GM18507 (cell line): Measurements from ENCODE around the gene KRTAP1-4.
"Not testable (repeated sequence)": the region's sequence is repeated elsewhere in the genome, so short reads cannot be mapped to it uniquely, and the experiment has no call there.

ENCODE experiments used
- DNase-seq: peaks from one replicate; pipeline ENCODE4 v3.0.0; 2011; ENCODE audit warnings: low read depth; ENCODE audit not compliant: insufficient read length; ENCODE audit errors: extremely low spot score
- FAIRE-seq: peaks from 2 replicates; lab custom pipeline; 2011; peaks lifted over from hg19 to GRCh38; lab: Jason Lieb, UNC

Gene KRTAP1-4, protein sequence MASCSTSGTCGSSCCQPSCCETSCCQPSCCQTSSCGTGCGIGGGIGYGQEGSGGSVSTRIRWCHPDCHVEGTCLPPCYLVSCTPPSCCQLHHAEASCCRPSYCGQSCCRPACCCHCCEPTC

DNA sequence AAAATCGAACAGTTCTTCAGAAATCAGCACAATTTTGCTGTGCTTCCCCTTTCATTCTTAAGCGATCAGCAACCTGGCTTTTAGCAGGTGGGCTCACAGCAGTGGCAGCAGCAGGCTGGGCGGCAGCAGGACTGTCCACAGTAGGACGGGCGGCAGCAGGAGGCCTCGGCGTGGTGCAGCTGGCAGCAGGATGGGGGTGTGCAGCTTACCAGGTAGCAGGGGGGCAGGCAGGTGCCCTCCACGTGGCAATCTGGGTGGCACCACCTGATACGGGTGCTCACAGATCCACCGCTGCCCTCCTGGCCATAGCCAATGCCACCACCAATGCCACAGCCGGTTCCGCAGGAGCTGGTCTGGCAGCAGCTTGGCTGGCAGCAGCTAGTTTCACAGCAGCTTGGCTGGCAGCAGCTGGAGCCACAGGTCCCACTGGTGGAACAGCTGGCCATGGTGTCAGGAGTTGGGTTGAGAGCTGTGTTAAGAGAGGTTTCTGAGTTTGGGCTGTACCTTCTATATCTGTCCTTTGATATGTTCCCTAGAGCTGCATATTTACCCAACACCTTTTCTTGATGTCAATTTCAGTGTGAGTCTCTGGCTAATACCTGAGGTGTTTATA lies at the start of gene KRTAP1-4:
Gene KRTAP1-4, minus strand, starts transcription at position 563 of the 613 bp plus-strand sequence. Its CDS starts 117 bp downstream, at position 446.
- DNase-seq: no peak
- FAIRE-seq: no peak

DNA sequence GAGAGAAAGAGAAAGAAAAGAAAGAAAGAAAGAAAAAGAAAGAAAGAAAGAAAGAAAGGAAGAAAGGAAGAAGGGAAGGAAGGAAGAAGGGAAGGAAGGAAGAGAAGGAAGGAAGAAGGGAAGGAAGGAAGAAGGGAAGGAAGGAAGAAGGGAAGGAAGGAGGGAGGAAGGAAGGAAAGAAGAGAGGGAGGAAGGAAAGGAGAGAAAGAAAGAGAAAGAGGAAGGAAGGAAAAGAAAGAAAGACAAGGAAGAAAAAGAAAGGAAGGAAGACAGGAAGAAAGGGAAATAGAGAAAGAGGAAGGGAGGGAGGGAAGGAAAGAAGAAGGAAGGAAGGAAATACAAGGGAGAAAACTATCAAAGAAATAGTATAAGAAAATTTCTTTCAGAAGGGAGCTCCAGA lies 46.8 kb upstream of the KRTAP1-4 start:
- DNase-seq (no peak), FAIRE-seq (no peak)

GRCh38 chr17:41073676-41074075 lies 43.7 kb upstream of the KRTAP1-4 start:
- no peak for FAIRE-seq
- DNase-seq: no peak

DNA sequence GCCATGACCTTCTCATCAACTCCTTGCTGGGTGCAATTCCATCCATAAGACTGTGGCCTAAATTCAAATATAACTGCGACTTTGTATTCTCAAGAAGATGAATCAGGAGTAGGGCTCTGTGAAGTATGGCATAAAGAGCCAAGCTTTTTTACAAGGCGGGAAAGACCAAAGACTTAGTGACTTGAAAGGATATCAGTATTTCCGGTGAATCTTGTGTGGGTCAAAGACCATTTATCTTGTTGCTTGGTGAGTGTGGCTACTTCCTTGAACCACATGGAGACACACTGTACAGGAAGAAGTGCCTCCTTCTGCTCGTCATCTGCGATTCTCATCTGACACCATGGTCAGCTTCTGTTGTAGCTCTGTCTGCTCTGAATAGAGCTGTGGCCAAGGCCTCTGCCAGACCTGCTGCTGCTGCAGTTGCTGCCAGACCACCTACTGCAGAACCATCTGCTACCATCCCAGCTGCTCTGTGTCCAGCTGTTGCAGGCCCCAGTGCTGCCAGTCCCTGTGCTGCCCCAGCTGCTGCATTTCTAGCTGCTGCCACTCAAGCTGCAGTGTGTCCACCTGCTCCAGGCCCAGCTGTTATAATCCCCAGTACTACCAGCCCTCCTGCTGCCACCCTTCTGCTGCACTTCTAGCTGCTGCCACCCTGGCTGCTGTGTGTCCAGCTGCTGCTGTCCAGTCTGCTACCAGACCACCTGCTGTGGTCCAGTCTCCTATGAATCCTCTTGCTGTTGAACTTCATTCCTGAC lies 41.8 kb upstream of the KRTAP1-4 start:
- FAIRE-seq (no peak), DNase-seq (no peak)

DNA sequence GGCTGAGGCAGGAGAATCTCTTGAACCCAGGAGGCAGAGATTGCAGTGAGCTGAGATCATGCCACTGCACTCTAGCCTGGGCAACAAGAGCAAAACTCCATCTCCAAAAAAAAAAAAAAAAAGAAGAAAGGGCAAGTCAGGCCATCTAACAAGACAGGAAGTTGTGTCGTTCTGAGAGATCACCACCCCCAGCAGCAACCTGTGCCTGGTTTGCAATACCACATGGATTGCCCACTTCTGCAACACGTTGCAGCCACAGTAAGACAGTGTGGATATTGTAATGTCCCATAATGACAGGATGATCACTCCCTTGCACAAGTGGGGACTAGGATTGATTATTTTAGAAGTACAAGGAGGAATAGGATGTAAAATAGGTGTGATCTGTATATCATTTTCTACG lies 39.0 kb upstream of the KRTAP1-4 start:
- FAIRE-seq (no peak), DNase-seq (no peak)

GRCh38 chr17:41067281-41067680 lies 37.3 kb upstream of the KRTAP1-4 start:
- FAIRE-seq (no peak), DNase-seq (no peak)

DNA sequence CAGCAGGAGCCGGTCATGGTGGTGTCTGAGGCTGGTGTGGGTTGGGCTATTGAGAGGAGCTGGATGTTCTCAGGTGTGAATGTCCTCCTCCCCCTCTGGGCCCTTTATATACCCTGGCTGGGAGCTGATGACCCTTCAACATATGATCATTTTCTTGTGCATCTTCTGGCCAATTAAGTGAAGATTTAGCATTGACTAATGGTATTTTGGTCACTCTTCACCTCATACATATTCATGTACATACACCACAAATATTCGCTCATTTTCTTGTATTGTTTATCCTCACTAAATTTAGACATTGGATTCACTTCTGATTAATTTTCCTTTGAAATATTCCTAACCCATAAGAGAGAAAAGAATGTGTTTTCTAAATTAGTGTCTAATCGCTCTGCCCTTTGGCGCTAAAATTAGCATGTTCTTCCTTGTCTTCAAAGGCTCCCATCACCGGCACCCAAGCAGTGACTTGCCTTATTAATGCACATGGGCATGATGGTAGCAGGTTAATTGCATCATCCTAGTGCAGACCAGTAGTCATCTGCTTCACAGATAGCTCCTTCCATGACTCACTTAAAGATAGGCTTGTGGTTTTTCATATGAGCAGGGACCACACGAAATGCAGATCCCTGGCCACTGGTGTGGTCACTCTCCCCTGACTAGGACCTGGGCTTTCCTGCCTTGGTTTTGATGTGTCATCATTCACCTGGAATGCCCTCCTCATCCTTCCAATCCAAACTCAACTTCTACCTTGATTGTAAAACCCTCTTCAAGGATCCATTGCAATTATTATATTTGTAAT lies 36.0 kb upstream of the KRTAP1-4 start, which contains the start of gene KRTAP2-4:
Gene KRTAP2-4, minus strand, starts transcription at position 51 of the 796 bp plus-strand sequence. Its CDS starts 34 bp downstream, at position 17.
- FAIRE-seq: no peak
- DNase-seq: no peak

DNA sequence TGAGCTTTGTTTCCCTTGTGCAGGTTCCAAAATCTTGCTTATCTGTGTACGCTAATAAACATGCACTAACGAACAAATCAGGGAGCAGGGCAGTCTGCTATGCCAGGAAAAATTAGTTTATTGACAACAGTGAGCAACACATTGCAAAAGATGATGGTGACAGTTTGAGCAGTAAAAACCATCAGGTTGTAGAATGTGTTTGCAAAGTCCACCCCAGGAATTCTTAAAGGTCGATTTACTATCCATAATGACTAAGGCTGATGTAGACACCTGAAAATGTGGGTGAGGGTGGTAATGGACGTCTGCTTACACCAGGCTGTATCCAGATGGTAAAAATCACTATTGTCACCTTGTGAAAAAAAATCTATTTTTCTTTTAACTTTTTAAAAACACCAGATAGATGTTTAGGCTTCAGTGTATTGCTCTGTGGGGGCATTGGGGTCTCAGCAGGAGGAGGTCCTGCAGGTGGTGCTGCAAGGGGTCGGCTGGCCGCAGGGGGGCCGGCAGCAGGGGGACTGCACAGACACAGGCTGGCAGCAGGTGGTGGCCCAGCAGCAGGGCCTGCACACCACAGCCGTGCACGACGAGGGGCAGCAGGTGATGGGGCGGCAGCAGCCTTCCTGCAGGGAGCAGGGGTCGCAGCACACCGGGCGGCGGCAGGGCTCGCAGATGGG lies 35.2 kb upstream of the KRTAP1-4 start:
- DNase-seq, FAIRE-seq: not testable (repeated sequence)

DNA sequence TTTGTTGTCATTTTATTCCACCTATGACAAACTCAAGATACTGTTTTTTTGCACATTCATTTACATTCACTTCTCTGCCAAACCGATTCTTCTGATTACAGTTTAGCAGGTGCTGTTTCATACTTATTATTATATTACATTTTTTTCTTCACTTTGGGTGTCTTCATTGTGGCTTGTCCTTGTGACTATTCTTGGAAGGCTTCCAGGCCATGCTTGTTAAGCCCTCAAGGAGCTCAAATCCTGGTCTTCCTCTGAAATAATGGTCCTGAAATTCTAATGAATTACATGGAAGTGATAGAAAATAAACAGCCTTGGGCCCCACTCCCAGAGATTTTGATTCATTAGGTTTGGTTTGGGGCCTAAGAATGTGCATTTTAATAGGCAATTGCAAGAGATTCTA lies 34.3 kb upstream of the KRTAP1-4 start:
- FAIRE-seq (no peak), DNase-seq (no peak)

GRCh38 chr17:41063449-41063848 lies 33.5 kb upstream of the KRTAP1-4 start:
- no peak for DNase-seq

GRCh38 chr17:41061964-41062363 lies 32.0 kb upstream of the KRTAP1-4 start:
- FAIRE-seq (no peak), DNase-seq (no peak)

More at GRCh38 chr17:41063449-41063848, 33.5 kb upstream of the KRTAP1-4 start:
- FAIRE-seq: no peak

GRCh38 chr17:41060052-41060604 lies 30.1 kb upstream of the KRTAP1-4 start, which contains the start of gene KRTAP2-3:
Gene KRTAP2-3 (minus strand): TSS chr17:41060114. CDS start chr17:41060050, 64 bp downstream.
- FAIRE-seq: no peak
- DNase-seq: no peak

DNA sequence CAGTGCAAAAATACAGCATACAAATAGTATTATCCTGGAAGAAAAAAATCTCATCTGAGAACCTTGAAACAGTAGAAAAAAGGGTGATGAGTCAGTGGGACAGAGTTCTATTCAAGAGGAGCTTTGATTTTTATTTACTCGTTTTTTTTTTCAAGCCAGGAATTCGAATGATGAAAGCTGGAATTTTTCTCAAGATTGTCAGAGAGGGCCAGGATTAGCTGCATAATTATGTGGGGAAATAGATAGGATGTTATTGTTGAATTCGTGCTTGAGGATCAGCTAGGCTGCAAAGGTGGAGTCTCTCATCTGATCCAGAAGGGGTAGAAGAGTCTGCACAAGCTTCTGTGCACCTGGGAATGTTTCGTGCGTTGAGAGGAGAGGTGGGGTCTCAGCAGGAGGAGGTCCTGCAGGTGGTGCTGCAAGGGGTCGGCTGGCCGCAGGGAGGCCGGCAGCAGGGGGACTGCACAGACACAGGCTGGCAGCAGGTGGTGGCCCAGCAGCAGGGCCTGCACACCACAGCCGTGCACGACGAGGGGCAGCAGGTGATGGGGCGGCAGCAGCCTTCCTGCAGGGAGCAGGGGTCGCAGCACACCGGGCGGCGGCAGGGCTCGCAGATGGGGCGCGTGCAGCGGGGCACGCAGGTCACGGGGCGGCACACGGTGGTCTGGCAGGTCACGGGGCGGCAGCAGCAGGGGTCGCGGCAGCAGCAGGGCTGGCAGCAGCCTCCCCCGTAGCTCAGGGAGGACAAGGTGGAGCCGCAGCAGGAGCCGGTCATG lies 29.5 kb upstream of the KRTAP1-4 start:
- FAIRE-seq, DNase-seq: not testable (repeated sequence)

DNA sequence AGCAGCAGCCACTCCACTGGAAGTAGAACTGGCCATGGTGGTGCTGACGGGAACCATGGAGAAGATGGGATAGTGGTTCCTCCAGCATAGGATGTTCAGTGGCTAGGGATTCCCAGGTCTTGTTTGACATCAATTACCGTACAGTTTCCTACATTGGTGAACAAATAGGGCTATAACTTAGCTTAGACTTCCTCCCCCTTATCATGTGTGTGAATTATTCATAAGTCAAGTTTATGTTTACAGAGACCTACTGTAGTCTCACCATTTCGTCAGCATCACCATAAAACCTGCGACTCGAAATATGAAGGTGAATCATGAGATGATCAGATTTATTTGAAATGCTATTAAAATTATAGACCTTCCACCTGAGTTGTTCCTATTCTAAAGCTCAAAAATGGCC lies 28.7 kb upstream of the KRTAP1-4 start:
- no peak for DNase-seq
- no peak for FAIRE-seq

GRCh38 chr17:41057547-41057946 lies 27.6 kb upstream of the KRTAP1-4 start:
- no peak for FAIRE-seq
- no peak for DNase-seq

- not testable (repeated sequence) for DNase-seq, FAIRE-seq
Measured at GRCh38 chr17:41055130-41055529, 25.1 kb upstream of the KRTAP1-4 start, which contains the start of gene KRTAP2-2. Gene KRTAP2-2 (minus strand): TSS chr17:41055230. CDS start chr17:41055211, 19 bp downstream.

- FAIRE-seq, DNase-seq: not testable (repeated sequence)
Measured at GRCh38 chr17:41054556-41054955, 24.6 kb upstream of the KRTAP1-4 start.

DNA sequence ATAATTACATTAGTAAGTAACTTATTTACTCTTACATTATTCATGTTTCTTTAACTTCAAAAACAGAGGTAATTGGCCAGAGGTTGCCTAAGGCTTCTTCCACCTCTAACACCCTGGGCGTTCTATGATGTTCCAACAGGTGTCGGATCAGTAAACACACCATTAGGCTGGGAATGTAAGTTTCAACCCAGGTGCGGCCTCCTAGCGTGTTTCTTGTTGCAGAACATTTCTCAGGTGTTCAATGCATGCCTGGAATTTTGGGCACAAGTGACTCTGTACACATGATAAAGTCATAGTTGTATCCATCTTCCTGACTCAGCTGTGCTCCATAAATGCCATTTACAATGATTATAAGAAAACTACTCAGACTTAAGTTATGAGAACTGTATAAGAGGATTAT lies 24.0 kb upstream of the KRTAP1-4 start:
- DNase-seq: no peak
- no peak for FAIRE-seq
